CD4-positive, alpha-beta T cell (primary cell): Measurements from ENCODE around the gene SLC22A3. TPM values are rescaled to one million over a fixed set of nuclear protein-coding genes. Genes with fewer than 3 reads are reported as not detected.

Experiments
- ATAC-seq: fragments of 200-7000 bp; cut with Tn5 transposase; one replicate; pipeline ENCODE4 v1.10.0; 2022; ENCODE audit warnings: mild to moderate bottlenecking; ENCODE audit not compliant: poor library complexity
- CTCF ChIA-PET: fragments of 350-600 bp; sonication (Branson Sonifier 250); formaldehyde crosslinking; loops from one replicate; lab custom pipeline; 2021; ENCODE audit warnings: antibody characterized with exemption, inconsistent platforms; lab: Charles Lee
- POLR2A ChIA-PET: fragments of 350-600 bp; sonication (Branson Sonifier 250); formaldehyde crosslinking; loops from one replicate; lab custom pipeline; 2021; ENCODE audit warnings: antibody characterized with exemption, inconsistent platforms; lab: Charles Lee
- DNase-seq, 14 experiments: peaks; one replicate each; pipeline ENCODE4 v3.0.0-alpha.2; 2013 to 2020; ENCODE audit warnings: mixed read lengths in 2 of 14
- H3K27ac ChIP-seq, 2 donors: one replicate each; pipeline versions ENCODE4 v1.5.1 to v1.7.0; 2013; ENCODE audit warnings: low read length in 2 of 2, low read depth in 1 of 2, mild to moderate bottlenecking in 1 of 2
- H3K27me3 ChIP-seq, 2 experiments: 1 replicate in 1 of 2; 2 replicates in 1 of 2; pipeline versions ENCODE4 v1.6.1 to v1.7.0; 2013; ENCODE audit warnings: low read length in 2 of 2, control low read depth in 1 of 2, mild to moderate bottlenecking in 1 of 2, moderate library complexity in 1 of 2; ENCODE audit not compliant: insufficient read depth in 2 of 2, control insufficient read depth in 1 of 2
- H3K36me3 ChIP-seq: one replicate; pipeline ENCODE4 v1.6.1; 2013; ENCODE audit warnings: low read length, control low read depth; ENCODE audit not compliant: insufficient read depth
- H3K4me1 ChIP-seq: one replicate; pipeline ENCODE4 v1.6.1; 2013; ENCODE audit warnings: low read length, control low read depth; ENCODE audit not compliant: insufficient read depth
- H3K4me3 ChIP-seq: one replicate; pipeline ENCODE4 v1.5.1; 2013; ENCODE audit warnings: mild to moderate bottlenecking, low read length, moderate library complexity
- H3K9me3 ChIP-seq, 2 experiments: 1 replicate in 1 of 2; 2 replicates in 1 of 2; pipeline versions ENCODE4 v1.6.1 to v1.7.0; 2013; ENCODE audit warnings: low read length in 2 of 2, mild to moderate bottlenecking in 2 of 2, control low read depth in 1 of 2, moderate library complexity in 1 of 2; ENCODE audit not compliant: control insufficient read depth in 1 of 2, insufficient read depth in 1 of 2
- H3K27ac Mint-ChIP-seq: one replicate; pipeline ENCODE4 v1.8.0; 2020; ENCODE audit warnings: mixed read lengths
- H3K27me3 Mint-ChIP-seq: one replicate; pipeline ENCODE4 v1.8.0; 2021; ENCODE audit warnings: mixed read lengths
- H3K36me3 Mint-ChIP-seq: one replicate; pipeline ENCODE4 v1.8.0; 2021; ENCODE audit warnings: low read depth, mixed read lengths
- H3K4me1 Mint-ChIP-seq: one replicate; pipeline ENCODE4 v1.8.0; 2021; ENCODE audit warnings: low read depth, mixed read lengths
- H3K4me3 Mint-ChIP-seq: one replicate; pipeline ENCODE4 v1.8.0; 2020; ENCODE audit warnings: mild to moderate bottlenecking, mixed read lengths
- H3K9me3 Mint-ChIP-seq: one replicate; pipeline ENCODE4 v1.8.0; 2020; ENCODE audit warnings: mixed read lengths
- intact Hi-C, 2 experiments: fragments of 100-400 bp; cut with DNase I in 1 of 2; cut with micrococcal nuclease in 1 of 2; formaldehyde crosslinking; loops; one replicate each; pipeline versions ENCODE4 v1.15.1 to v1.9.0; 2023 to 2025; cut with DNase I, micrococcal nuclease
- total RNA-seq, 174 experiments: library from RNA in 2 of 174; stranded (reverse) in 2 of 174; gene quantifications; one replicate each; pipeline ENCODE4 v1.2.3 and lab custom pipeline; 2021 to 2026
- TF ChIP-seq, protein P1 (sequence below): fragments of 200-600 bp; IDR thresholded peaks from one replicate; pipeline ENCODE4 v1.8.0; 2022; ENCODE audit warnings: antibody characterized with exemption, mild to moderate bottlenecking

Gene SLC22A3
- total RNA-seq, 2 experiments from 2014 or later = not detected

DNA sequence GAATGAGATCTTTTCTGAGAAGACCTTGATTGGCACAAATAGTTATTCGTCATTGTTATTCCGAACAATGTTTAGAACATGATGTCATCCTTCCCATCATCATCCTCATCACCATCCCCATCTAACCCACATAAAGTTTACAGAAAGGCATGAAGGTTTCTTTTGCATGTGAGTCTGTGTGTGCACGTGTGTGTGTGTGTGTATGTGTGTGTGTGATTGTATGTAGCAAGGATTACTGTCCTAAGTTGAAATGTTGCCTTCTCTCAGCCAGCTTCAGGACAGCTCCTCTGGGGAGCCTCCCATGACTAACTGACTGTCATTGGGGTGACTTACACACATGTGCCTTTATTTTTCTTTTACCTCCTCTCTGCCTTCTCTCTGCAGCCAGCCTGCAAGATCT lies 113.5 kb downstream of the SLC22A3 start:
- intact Hi-C loops = loop anchor here (2.0 to 5.0 kb wide), 3 partner anchors 61 to 771 kb away; no protein-coding TSS in a partner anchor
- Mint-ChIP-seq H3K4me1 (peaks cover 83% of the 10 kb centered on the region), H3K9me3 (no peaks in the 10 kb centered on the region), H3K36me3 (peaks cover 5% of the 10 kb centered on the region), H3K27ac (no peak overlapping the region), H3K27me3 (peaks cover 17% of the 10 kb centered on the region), H3K4me3 (peak overlapping the region; percentile 31)
- no peaks in the 10 kb centered on the region for H3K9me3 ChIP-seq
- ChIA-PET CTCF (no interaction called here), POLR2A (interaction anchor here (1.4 kb wide), 1 partner anchor 672 kb away, joined by 8 read pairs; the partner anchor contains the start of gene MRPL18)
- no peaks in the 10 kb centered on the region for H3K36me3 ChIP-seq
- no peak overlapping the region for H3K4me3 ChIP-seq
- H3K27ac ChIP-seq = no peak overlapping the region
- H3K4me1 ChIP-seq = peaks cover 75% of the 10 kb centered on the region
- H3K27me3 ChIP-seq = no peaks in the 10 kb centered on the region
- TF ChIP-seq, protein P1, sequence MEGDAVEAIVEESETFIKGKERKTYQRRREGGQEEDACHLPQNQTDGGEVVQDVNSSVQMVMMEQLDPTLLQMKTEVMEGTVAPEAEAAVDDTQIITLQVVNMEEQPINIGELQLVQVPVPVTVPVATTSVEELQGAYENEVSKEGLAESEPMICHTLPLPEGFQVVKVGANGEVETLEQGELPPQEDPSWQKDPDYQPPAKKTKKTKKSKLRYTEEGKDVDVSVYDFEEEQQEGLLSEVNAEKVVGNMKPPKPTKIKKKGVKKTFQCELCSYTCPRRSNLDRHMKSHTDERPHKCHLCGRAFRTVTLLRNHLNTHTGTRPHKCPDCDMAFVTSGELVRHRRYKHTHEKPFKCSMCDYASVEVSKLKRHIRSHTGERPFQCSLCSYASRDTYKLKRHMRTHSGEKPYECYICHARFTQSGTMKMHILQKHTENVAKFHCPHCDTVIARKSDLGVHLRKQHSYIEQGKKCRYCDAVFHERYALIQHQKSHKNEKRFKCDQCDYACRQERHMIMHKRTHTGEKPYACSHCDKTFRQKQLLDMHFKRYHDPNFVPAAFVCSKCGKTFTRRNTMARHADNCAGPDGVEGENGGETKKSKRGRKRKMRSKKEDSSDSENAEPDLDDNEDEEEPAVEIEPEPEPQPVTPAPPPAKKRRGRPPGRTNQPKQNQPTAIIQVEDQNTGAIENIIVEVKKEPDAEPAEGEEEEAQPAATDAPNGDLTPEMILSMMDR = no peak
- ATAC-seq (no peak), DNase-seq (peak in 2 of 14 experiments; percentile 11 to 41)

DNA sequence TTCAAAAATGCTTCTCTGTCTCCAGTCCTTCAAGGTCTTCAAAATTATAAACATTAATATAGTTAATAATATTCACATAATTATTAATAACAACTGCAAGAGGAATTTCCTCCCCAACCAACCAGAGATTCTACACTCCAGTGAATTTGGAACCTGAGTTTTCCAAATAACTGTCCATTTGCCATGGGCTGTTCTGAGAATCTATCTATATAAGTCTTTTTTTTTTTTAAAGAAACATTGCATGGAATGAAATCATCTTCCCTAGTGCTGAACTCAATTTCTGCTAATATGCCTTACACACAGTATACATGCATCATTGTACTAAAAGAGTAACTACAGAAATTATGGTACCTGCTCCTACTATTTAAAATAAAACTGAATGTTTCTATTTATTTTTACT lies 113.9 kb downstream of the SLC22A3 start:
- Mint-ChIP-seq H3K9me3 (no peaks in the 10 kb centered on the region), H3K27me3 (peaks cover 20% of the 10 kb centered on the region), H3K4me1 (peaks cover 87% of the 10 kb centered on the region), H3K27ac (peak overlapping the region; percentile 66), H3K4me3 (peak overlapping the region; percentile 31), H3K36me3 (peaks cover 5% of the 10 kb centered on the region)
- H3K27ac ChIP-seq = no peak overlapping the region
- H3K36me3 ChIP-seq = no peaks in the 10 kb centered on the region
- peak; percentile 10 for ATAC-seq
- no peaks in the 10 kb centered on the region for H3K9me3 ChIP-seq
- ChIA-PET POLR2A (interaction anchor here (0.7 to 1.4 kb wide), 7 partner anchors 55 to 768 kb away, joined by 3 to 8 read pairs (median 3); partner anchors contain the start of genes MRPL18 and WTAP), CTCF (interaction anchor here (0.8 kb wide), 1 partner anchor 58 kb away, joined by 3 read pairs; no protein-coding TSS in a partner anchor)
- H3K27me3 ChIP-seq = no peaks in the 10 kb centered on the region
- H3K4me1 ChIP-seq = peaks cover 71% of the 10 kb centered on the region
- intact Hi-C loops = loop anchor here (2.0 to 5.0 kb wide), 3 partner anchors 60 to 771 kb away; no protein-coding TSS in a partner anchor
- no peak for DNase-seq
- H3K4me3 ChIP-seq = peak overlapping the region; percentile 19
- TF ChIP-seq, protein P1 = no peak

DNA sequence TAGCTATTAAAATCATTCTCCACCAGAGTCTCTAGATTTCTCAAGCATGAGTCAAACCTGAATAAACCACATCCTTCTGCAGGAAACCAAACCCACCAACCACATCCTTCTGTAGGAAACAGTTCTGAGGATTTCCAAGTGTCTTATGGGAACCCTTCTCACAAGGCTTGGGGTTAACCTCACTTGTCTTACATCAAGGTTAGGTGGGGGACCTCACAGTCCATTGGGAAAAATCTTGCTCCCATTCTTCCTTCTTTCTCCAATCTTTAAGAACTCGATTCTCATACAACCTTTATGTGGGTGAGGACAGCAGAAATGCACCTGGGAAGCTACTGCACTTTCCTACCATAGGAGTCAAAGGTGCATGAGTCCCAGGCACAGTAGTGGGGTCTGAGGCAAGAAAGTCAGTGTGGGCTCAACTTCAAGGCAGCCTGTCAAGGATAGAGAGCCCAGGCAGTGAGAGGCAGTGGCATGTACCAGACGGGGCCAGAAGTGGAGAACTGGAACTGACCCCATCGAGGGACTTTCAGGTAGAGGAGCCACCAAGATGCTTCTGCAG lies 114.5 kb downstream of the SLC22A3 start:
- peak overlapping the region; percentile 68 for H3K4me3 Mint-ChIP-seq
- Histone ChIP-seq H3K4me3 (peak overlapping the region; percentile 19), H3K9me3 (no peaks in the 10 kb centered on the region), H3K27ac (no peak overlapping the region), H3K4me1 (peaks cover 66% of the 10 kb centered on the region), H3K36me3 (no peaks in the 10 kb centered on the region), H3K27me3 (no peaks in the 10 kb centered on the region)
- H3K27ac Mint-ChIP-seq = peak overlapping the region; percentile 66
- no peaks in the 10 kb centered on the region for H3K9me3 Mint-ChIP-seq
- POLR2A ChIA-PET = interaction anchor here (0.7 to 1.4 kb wide), 7 partner anchors 55 to 769 kb away, joined by 3 to 8 read pairs (median 3); partner anchors contain the start of genes MRPL18 and WTAP
- TF ChIP-seq, protein P1 = no peak
- H3K36me3 Mint-ChIP-seq = peaks cover 5% of the 10 kb centered on the region
- peaks cover 82% of the 10 kb centered on the region for H3K4me1 Mint-ChIP-seq
- DNase-seq = peak in 10 of 14 experiments; percentile 18 to 95 (median 54)
- CTCF ChIA-PET = interaction anchor here (0.8 to 1.4 kb wide), 3 partner anchors 57 to 742 kb away, joined by 3 to 6 read pairs (median 4); no protein-coding TSS in a partner anchor
- intact Hi-C loops = loop anchor here (2.0 to 5.0 kb wide), 3 partner anchors 60 to 772 kb away; no protein-coding TSS in a partner anchor
- H3K27me3 Mint-ChIP-seq = peaks cover 17% of the 10 kb centered on the region
- peak; percentile 89 for ATAC-seq
